ENCODE results near the gene KCTD15.

KCTD15 gene

DNA sequence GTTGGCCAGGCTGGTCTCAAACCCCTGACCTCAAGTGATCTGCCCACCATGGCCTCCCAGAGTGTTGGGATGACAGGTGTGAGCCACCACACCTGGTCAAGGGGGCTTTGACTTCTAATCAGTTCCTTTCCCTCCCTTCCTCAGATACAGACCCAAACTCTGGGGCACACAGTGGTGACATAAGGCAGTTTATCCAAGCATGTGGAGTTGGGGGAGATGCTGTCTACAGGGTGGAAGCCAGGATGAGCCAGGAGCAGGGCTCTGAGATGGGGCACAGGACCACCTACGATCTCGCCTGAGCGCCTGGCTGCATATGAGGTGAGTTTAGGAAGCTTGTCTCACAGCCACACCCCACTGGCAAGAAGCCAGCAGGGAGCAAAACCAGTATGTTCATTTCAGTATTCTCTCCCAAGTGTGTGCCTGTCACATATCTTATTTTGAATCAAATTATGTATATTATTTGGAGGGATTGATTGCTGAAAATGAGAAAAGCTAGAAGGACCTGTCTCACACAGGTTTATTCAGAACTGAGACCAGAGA lies 67.7 kb downstream of the KCTD15 start:
- peaks cover 8% of the 10 kb centered on the region for H3K27me3 Mint-ChIP-seq
- no peaks in the 10 kb centered on the region for H3K9me3 Mint-ChIP-seq
- no peak overlapping the region for H3K4me3 Mint-ChIP-seq
- no peaks in the 10 kb centered on the region for H3K4me1 Mint-ChIP-seq (ENCODE audit: low read depth)
- no peaks in the 10 kb centered on the region for H3K36me3 Mint-ChIP-seq (ENCODE audit: low read depth)
- H3K27ac Mint-ChIP-seq: no peak overlapping the region

GRCh38 chr19:33865306-33865705 lies 68.6 kb downstream of the KCTD15 start:
- H3K27ac Mint-ChIP-seq: no peak overlapping the region
- peaks cover 16% of the 10 kb centered on the region for H3K27me3 Mint-ChIP-seq
- H3K36me3 Mint-ChIP-seq (ENCODE audit: low read depth): no peaks in the 10 kb centered on the region
- no peak overlapping the region for H3K4me3 Mint-ChIP-seq
- H3K4me1 Mint-ChIP-seq (ENCODE audit: low read depth): no peaks in the 10 kb centered on the region
- no peaks in the 10 kb centered on the region for H3K9me3 Mint-ChIP-seq
